NOMO-1 (cell line): ENCODE results near the gene FBXL17.

Experiments used
- DNase-seq, 2 experiments: peaks; one replicate each; lab custom pipeline; 2025; ENCODE audit not compliant: unreplicated experiment in 2 of 2; lab: John Stamatoyannopoulos, UW

FBXL17 gene

GRCh38 chr5:107875833-107876232 is 506.1 kb downstream of the FBXL17 start:
- no peak for DNase-seq

- no peak for DNase-seq
Observed at GRCh38 chr5:107874795-107875194, 507.1 kb downstream of the FBXL17 start.

- no peak for DNase-seq
Observed at GRCh38 chr5:107873877-107874276, 508.0 kb downstream of the FBXL17 start.

- DNase-seq, result no peak
Observed at GRCh38 chr5:107871023-107871422, 510.9 kb downstream of the FBXL17 start.

GRCh38 chr5:107869438-107870115 is 512.3 kb downstream of the FBXL17 start:
- DNase-seq, result no peak

DNA sequence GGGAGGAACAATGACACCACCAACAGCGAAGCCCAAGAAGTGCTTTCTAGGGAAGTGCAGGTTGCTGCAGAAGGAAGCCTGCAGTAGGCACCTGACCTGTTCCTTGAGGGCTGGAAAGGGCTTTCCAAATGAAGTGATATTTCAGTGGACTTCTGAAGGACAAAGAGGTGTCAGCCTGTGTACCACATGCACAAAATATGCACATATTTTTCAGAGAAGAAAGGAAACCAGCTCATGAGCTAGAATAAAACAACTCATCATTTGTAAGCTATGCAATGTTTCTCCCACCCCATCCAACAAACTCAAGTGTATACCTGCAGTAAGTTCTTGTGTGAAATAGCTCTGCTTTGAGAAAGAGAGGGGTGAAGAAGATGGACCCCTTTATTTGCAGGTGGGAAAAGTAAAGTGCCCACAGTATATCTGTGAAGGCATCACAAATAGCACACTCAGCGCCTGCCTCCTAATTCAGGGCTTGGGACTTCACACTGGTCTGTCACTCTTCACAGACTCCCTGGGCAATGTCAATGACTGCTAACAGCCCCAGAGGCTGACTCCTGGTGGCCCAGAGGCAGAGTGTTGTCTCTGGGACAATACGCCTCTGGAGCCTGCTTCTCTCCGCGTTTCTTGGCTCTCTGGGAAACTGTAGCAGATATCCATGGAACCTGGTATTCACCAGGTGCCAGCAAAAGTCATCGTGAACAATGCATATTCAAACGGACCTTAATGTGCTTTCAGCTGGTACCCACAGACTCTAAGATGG is 513.1 kb downstream of the FBXL17 start:
- no peak for DNase-seq

DNA sequence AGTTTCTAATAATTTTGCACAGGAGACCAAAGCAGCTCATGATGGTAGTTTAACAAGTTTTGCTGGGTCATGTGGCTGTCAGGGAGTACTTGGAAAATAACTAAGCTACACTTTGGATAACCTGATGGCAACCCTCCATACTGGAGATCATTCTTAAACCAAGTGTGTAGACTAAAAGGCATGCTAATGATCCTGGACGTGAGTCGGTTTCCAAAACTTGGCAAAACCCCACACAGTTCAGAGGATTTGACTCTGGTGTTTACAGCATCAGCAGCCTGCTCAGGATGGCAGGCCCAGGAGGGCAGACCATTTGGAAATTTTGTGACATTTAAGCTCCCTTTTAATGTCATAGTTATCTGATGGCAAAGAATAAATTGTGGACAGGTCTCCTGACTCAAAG is 514.6 kb downstream of the FBXL17 start:
- no peak for DNase-seq

- no peak for DNase-seq
Observed at GRCh38 chr5:107864793-107865192, 517.1 kb downstream of the FBXL17 start.

DNA sequence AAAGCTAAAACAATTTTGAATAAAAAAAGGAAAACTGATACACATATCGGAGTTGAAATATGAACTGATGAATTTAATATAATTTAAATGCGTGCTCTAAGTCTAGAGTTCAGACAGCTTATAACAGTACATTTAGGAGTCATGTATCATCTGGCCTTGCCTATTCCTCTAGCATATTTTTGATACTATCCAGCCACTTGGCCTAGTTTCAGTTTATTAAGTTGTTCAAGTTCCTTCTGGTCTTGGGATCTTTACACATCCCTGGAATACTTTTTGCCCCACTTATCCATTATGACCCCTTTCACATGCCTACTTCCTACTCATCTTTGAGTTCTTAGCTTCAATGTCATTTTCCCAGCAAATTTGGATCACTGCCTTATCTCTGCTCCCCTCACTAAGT is 518.8 kb downstream of the FBXL17 start:
- DNase-seq, result no peak

DNA sequence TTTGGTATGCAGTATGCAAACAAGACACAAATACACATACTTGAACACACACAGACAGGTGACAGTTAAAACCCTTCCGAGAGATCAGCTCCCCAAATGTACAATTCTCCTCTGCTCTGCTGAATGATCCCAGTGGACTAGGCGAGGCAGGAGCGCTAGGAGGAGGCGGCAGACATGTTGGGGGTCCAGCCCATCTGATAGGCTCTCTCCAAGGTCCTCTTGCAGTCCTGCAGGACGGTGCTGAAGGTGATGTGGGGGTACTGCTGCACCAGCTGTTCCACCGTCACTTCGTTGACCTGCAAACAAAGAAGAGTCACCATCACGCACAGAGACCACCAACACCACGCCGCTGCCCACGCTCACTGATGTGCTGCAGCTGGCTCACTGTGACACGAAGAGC is 520.3 kb downstream of the FBXL17 start:
- no peak for DNase-seq

DNA sequence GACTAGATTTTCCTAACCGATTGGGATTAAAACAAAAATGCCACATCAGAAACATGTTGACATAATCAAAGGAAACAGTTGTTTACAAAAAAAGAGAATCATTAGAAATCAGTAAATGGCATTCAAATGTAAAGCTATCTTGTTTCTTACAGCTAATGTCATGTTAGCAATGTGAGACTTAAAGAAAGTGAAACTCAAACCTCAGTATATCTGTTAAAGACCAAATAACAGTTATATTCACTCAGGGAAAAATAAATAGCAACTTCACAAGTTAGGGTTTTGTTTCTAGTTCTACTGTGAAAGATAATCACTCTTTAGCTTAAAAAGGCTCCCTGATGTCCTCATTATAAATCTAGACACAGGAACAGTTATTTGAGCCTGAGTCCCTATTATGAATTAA is 521.9 kb downstream of the FBXL17 start:
- DNase-seq, result no peak

- no peak for DNase-seq
Observed at GRCh38 chr5:107858788-107859187, 523.1 kb downstream of the FBXL17 start.

DNA sequence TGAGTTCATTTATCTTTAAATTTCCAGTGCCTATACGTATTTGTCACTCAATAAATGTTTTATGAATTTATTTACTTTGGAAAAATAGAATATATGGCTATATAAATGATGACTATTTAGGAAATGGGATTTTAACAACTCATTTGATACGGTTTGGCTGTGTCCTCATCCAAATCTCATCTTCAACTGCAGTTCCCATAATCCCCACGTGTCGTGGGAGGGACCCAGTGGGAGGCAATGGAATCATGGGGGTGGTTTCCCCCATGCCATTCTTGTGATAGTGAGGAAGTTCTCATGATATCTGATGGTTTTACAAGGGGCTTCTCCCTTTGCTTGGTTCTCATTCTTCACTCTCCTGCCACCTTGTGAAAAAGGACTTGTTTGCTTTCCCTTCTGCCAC is 523.6 kb downstream of the FBXL17 start:
- DNase-seq, result no peak

GRCh38 chr5:107857785-107858184 is 524.1 kb downstream of the FBXL17 start:
- no peak for DNase-seq

GRCh38 chr5:107855171-107855570 is 526.7 kb downstream of the FBXL17 start:
- DNase-seq, result no peak

DNA sequence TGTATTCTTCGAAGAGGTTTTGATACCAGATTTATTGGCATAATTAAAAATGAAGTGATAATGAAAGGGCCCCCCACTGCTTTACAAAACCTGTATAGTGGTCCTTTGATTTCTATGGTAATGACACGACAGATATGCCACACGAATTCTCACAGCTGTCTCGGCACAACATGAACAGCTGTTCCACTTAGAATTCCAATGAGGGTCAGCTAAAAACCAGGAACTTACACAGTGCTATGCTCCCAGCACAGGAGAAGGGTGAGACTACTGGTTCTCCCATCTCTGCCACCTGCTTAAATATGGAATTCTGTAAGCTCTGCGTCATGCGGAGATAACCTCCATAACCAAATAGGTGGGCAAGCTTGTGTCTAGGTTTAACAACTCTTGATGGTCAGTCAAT is 528.2 kb downstream of the FBXL17 start:
- no peak for DNase-seq

- DNase-seq, result no peak
Observed at GRCh38 chr5:107853031-107853430, 528.9 kb downstream of the FBXL17 start.

- no peak for DNase-seq
Observed at GRCh38 chr5:107849118-107849517, 532.8 kb downstream of the FBXL17 start.

- no peak for DNase-seq
Observed at GRCh38 chr5:107840592-107840991, 541.3 kb downstream of the FBXL17 start.

GRCh38 chr5:107840161-107840560 is 541.7 kb downstream of the FBXL17 start:
- DNase-seq, result no peak

DNA sequence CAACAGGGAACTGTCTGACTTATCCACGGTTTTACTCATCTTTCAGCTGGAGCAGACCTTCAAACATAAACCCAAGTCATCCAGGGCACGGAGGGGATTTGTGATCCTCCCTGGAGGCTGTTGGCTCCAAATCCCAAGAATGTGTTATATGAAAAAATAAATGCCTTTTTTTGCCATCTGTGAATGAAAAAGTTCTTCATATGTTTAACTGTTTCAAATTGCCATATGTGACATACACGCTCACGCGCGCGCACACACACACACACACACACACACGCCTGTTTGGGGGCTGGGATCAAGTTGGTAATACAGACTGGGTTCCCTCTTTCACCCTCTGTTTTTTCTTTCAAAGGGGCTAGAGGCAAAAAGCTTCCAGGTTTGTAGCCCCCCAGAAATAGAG is 546.8 kb downstream of the FBXL17 start:
- DNase-seq, result no peak

DNA sequence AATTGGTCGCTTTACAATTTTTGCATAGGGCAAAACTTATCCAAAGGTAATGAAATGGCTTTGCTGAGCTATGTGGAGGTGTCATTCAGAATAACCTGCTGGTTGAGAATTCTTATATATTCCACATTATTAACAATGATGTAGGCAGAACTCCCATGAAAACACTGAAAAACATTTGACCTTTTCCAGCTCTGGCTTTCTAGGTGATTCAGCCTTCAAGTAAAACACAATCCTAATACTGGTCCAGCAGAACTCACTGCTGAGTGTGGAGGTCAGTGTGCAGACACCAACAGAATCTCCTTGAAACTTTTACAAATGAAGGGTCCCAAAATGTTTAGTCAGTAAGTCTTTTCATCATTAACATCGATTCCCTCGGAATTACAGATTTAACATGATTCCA is 549.2 kb downstream of the FBXL17 start:
- DNase-seq, result no peak
